NCI-H524 (cell line): Measurements from ENCODE around the gene NPTX2.

Source experiments
- DNase-seq, 2 experiments: peaks; one replicate each; lab custom pipeline; 2025; lab: John Stamatoyannopoulos, UW

The NPTX2 gene

GRCh38 chr7:98654524-98655272 lies 37.6 kb downstream of the NPTX2 start:
- DNase-seq, result no peak

GRCh38 chr7:98655611-98656010 lies 38.5 kb downstream of the NPTX2 start:
- no peak for DNase-seq

- no peak for DNase-seq
These were observed 39.8 kb downstream of the NPTX2 start for GRCh38 chr7:98656899-98657298.

GRCh38 chr7:98657736-98658135 lies 40.7 kb downstream of the NPTX2 start:
- DNase-seq, result no peak

- DNase-seq, result peak in 1 of 2 experiments; percentile 15
These were observed 42.7 kb downstream of the NPTX2 start for GRCh38 chr7:98659756-98660155.

- no peak for DNase-seq
These were observed 44.5 kb downstream of the NPTX2 start for GRCh38 chr7:98661607-98662006.

GRCh38 chr7:98662289-98662688 lies 45.2 kb downstream of the NPTX2 start:
- DNase-seq, result no peak

GRCh38 chr7:98664882-98665281 lies 47.8 kb downstream of the NPTX2 start:
- DNase-seq, result no peak

- peak; percentile 37 to 80 for DNase-seq
These were observed 51.2 kb downstream of the NPTX2 start for GRCh38 chr7:98668255-98668654.

GRCh38 chr7:98669329-98670000 lies 52.4 kb downstream of the NPTX2 start:
- peak; percentile 78 to 87 for DNase-seq

GRCh38 chr7:98670186-98670585 lies 53.1 kb downstream of the NPTX2 start:
- DNase-seq, result no peak

GRCh38 chr7:98671733-98672331 lies 54.7 kb downstream of the NPTX2 start:
- no peak for DNase-seq

- no peak for DNase-seq
These were observed 57.4 kb downstream of the NPTX2 start for GRCh38 chr7:98674461-98674860.

GRCh38 chr7:98674881-98675280 lies 57.8 kb downstream of the NPTX2 start:
- DNase-seq, result no peak

- no peak for DNase-seq
These were observed 61.1 kb downstream of the NPTX2 start for GRCh38 chr7:98678215-98678614.
